Thoracic aorta (tissue), 2 donors: ENCODE measurements around the gene RSPO1. TPM values are rescaled to one million over a fixed set of nuclear protein-coding genes. Genes with fewer than 3 reads are reported as not detected.

Experiments used
- ATAC-seq: fragments of 150-250 bp; one replicate; pipeline ENCODE4 v1.8.0; 2017; ENCODE audit warnings: low read depth; ENCODE audit not compliant: insufficient number of reproducible peaks, low FRiP score
- DNase-seq: peaks from one replicate; pipeline ENCODE4 v3.0.0-alpha.2; 2020; ENCODE audit warnings: low spot score
- H3K27ac ChIP-seq, 2 donors: fragments of 200-600 bp; sonication (generic); 1 replicate in 1 of 2; 2 replicates in 1 of 2; pipeline ENCODE4 v1.5.1; 2016; ENCODE audit warnings: mild to moderate bottlenecking in 2 of 2, moderate library complexity in 2 of 2
- H3K27me3 ChIP-seq: fragments of 200-600 bp; sonication (generic); replicated peaks from 2 replicates; pipeline ENCODE4 v1.6.0; 2016; ENCODE audit warnings: mild to moderate bottlenecking; ENCODE audit not compliant: insufficient read depth
- H3K36me3 ChIP-seq: fragments of 200-600 bp; sonication (generic); one replicate; pipeline ENCODE4 v1.5.1; 2016
- H3K4me1 ChIP-seq, 2 donors: fragments of 200-600 bp; sonication (generic); 1 replicate in 1 of 2; 2 replicates in 1 of 2; pipeline versions ENCODE4 v1.5.1 to v1.6.0; 2016; ENCODE audit warnings: low read depth in 2 of 2, mild to moderate bottlenecking in 1 of 2; ENCODE audit not compliant: control insufficient read depth in 1 of 2
- H3K4me3 ChIP-seq: fragments of 200-600 bp; sonication (generic); 2 replicates; pipeline ENCODE4 v1.5.1; 2016; ENCODE audit warnings: mild to moderate bottlenecking
- H3K9me3 ChIP-seq: fragments of 200-600 bp; sonication (generic); 2 replicates; pipeline ENCODE4 v1.5.1; 2016
- CTCF ChIP-seq: fragments of 200-600 bp; sonication (generic); IDR thresholded peaks from one replicate; pipeline ENCODE4 v1.5.1; 2019; ENCODE audit warnings: antibody characterized with exemption
- total RNA-seq, 2 donors: library from RNA; depleted of rRNA; stranded (reverse); fragments of >200 nt; gene quantifications; one replicate each; pipeline versions ENCODE4 v1.1.0 to v1.2.3, GENCODE V29; 2016

RSPO1 gene
- total RNA-seq, 2 donors from 2014 or later: 0.42 to 0.95 TPM

GRCh38 chr1:37677143-37677439 lies 42.4 kb upstream of the RSPO1 start:
- Histone ChIP-seq H3K9me3 (no peaks in the 10 kb centered on the region), H3K27ac (no peak overlapping the region), H3K4me3 (no peak overlapping the region), H3K4me1 (no peaks in the 10 kb centered on the region), H3K36me3 (peaks cover 3% of the 10 kb centered on the region), H3K27me3 (no peaks in the 10 kb centered on the region)
- no peak for TF ChIP-seq CTCF
- ATAC-seq: no peak
- no peak for DNase-seq

GRCh38 chr1:37676281-37677142 lies 41.8 kb upstream of the RSPO1 start:
- H3K36me3 ChIP-seq: peaks cover 3% of the 10 kb centered on the region
- H3K27ac ChIP-seq: no peak overlapping the region
- ATAC-seq: no peak
- no peak for DNase-seq
- H3K27me3 ChIP-seq: no peaks in the 10 kb centered on the region
- no peaks in the 10 kb centered on the region for H3K4me1 ChIP-seq
- no peaks in the 10 kb centered on the region for H3K9me3 ChIP-seq
- TF ChIP-seq CTCF: no peak
- H3K4me3 ChIP-seq: no peak overlapping the region

DNA sequence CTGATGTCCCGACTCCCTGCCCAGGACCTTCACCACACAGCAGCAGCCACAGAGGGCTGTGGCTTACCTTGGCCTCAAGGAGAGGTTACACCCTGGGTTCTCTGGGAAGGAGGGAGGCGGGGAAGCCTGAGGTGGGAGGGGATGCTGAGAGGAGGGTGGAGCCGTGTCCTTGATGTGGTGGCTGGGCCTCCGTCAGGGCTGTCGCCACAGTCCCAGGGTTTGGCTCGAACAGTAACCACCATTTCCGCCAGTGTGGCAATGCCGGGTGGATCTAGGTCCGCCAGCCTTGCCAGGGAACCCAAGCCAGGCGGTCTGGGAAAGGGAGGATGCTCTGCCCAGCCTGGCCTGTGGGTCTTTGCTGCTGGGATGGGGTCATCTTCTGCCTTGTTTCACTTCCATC lies 39.2 kb upstream of the RSPO1 start:
- no peaks in the 10 kb centered on the region for H3K36me3 ChIP-seq
- DNase-seq (no peak), ATAC-seq (no peak)
- H3K9me3 ChIP-seq: no peaks in the 10 kb centered on the region
- no peak overlapping the region for H3K4me3 ChIP-seq
- H3K27ac ChIP-seq: no peak overlapping the region
- no peak for TF ChIP-seq CTCF
- H3K4me1 ChIP-seq: no peaks in the 10 kb centered on the region
- H3K27me3 ChIP-seq: no peaks in the 10 kb centered on the region

GRCh38 chr1:37672136-37672870 lies 37.6 kb upstream of the RSPO1 start:
- Histone ChIP-seq H3K9me3 (no peaks in the 10 kb centered on the region), H3K27ac (no peak overlapping the region), H3K27me3 (no peaks in the 10 kb centered on the region), H3K4me3 (no peak overlapping the region), H3K4me1 (no peaks in the 10 kb centered on the region), H3K36me3 (no peaks in the 10 kb centered on the region)
- TF ChIP-seq CTCF: no peak
- no peak for ATAC-seq
- no peak for DNase-seq

- TF ChIP-seq CTCF: no peak
- ATAC-seq: no peak
These were observed 36.6 kb upstream of the RSPO1 start for GRCh38 chr1:37671261-37671660.

More at GRCh38 chr1:37671261-37671660, 36.6 kb upstream of the RSPO1 start:
- no peaks in the 10 kb centered on the region for H3K27me3 ChIP-seq
- no peaks in the 10 kb centered on the region for H3K36me3 ChIP-seq
- no peaks in the 10 kb centered on the region for H3K4me1 ChIP-seq
- H3K27ac ChIP-seq: no peak overlapping the region
- H3K4me3 ChIP-seq: no peak overlapping the region
- no peak for DNase-seq
- no peaks in the 10 kb centered on the region for H3K9me3 ChIP-seq
